IPS-18a (cell line): Measurements from ENCODE around the gene NAA20.
"Not testable (repeated sequence)": the region's sequence is repeated elsewhere in the genome, so short reads cannot be mapped to it uniquely, and the experiment has no call there.

ENCODE experiments used
- H3K27ac ChIP-seq: one replicate; pipeline ENCODE4 v1.5.1; 2013; ENCODE audit warnings: low read length
- H3K27me3 ChIP-seq: one replicate; pipeline ENCODE4 v1.6.1; 2013; ENCODE audit warnings: mild to moderate bottlenecking, low read length; ENCODE audit not compliant: control insufficient read depth, insufficient read depth
- H3K36me3 ChIP-seq: one replicate; pipeline ENCODE4 v1.6.1; 2013; ENCODE audit warnings: low read depth, low read length; ENCODE audit not compliant: control insufficient read depth
- H3K4me1 ChIP-seq: one replicate; pipeline ENCODE4 v1.6.1; 2013; ENCODE audit warnings: low read depth, low read length; ENCODE audit not compliant: control insufficient read depth
- H3K4me3 ChIP-seq: one replicate; pipeline ENCODE4 v1.5.1; 2013; ENCODE audit warnings: low read length
- H3K9ac ChIP-seq: one replicate; pipeline ENCODE4 v1.6.1; 2013; ENCODE audit warnings: mild to moderate bottlenecking, low read length, moderate library complexity
- H3K9me3 ChIP-seq: one replicate; pipeline ENCODE4 v1.6.1; 2013; ENCODE audit warnings: low read depth, low read length; ENCODE audit not compliant: control insufficient read depth

The NAA20 gene

DNA sequence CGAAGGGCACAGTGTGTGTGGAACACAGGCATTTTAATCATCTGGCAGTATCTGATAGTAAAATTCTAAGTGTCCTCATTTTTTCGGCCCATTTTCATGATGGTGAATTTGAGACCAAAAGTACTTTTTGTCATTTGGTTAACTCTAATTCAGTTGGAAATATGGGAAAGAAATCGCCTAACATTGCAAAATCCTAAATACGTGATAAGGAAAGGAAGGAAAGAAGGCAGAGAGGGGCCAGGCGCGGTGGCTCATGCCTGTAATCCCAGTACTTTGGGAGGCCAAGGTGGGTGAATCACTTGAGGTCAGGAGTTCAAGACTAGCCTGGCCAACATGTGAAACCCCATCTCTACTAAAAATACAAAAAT lies 13.2 kb upstream of the NAA20 start:
- not testable (repeated sequence) for H3K4me3 ChIP-seq, H3K27ac ChIP-seq, H3K36me3 ChIP-seq, H3K9ac ChIP-seq, H3K27me3 ChIP-seq, H3K9me3 ChIP-seq, H3K4me1 ChIP-seq

DNA sequence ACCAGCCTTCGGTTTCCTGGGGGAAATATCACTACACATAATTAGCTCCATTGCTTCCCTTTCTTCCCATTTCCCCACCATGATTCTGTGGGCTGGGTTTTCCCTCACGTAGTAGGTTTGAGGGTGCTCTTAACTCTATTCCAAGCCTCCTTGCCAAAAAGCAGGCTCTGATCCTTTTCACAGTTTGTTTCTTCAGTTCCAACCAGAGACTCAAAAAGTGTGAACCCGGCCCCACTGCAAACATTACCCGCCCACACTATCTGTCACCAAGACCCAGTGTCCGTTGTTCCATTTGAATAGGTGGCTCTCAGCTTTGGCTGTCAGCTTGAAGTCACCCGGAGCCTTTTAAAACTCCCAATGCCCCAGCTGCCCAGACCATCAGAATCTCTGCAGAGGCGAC lies 11.8 kb upstream of the NAA20 start:
- H3K4me3 ChIP-seq: no peak overlapping the region
- no peaks in the 10 kb centered on the region for H3K36me3 ChIP-seq
- no peaks in the 10 kb centered on the region for H3K9me3 ChIP-seq
- H3K9ac ChIP-seq: no peak overlapping the region
- no peaks in the 10 kb centered on the region for H3K4me1 ChIP-seq
- H3K27ac ChIP-seq: no peak overlapping the region
- no peaks in the 10 kb centered on the region for H3K27me3 ChIP-seq

DNA sequence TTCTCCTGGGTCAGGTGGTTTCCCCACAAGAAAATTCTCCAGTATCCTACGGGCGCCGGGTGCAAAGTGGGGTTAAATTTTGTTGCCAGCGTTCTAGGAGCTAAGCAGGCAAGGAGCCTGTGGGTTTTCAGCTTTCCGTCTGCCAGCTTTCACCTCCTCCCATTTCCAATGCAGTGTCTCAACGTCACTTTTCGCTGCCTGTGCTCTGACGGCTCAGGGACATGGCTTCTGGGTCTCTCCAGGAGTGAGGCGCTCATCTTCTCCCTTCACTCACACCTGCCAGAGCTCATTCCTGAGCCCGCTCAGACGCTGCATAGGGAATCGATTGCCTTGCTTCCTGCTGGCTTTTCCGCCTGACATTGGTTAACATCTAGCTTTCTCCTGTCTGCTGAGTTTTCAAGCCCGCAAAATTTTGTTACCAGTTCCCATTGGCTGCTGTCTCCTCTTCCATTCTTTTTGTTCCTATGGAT lies 7.3 kb upstream of the NAA20 start:
- Histone ChIP-seq H3K9me3 (no peaks in the 10 kb centered on the region), H3K9ac (no peak overlapping the region), H3K4me3 (no peak overlapping the region), H3K27me3 (no peaks in the 10 kb centered on the region), H3K36me3 (no peaks in the 10 kb centered on the region), H3K4me1 (no peaks in the 10 kb centered on the region), H3K27ac (no peak overlapping the region)

DNA sequence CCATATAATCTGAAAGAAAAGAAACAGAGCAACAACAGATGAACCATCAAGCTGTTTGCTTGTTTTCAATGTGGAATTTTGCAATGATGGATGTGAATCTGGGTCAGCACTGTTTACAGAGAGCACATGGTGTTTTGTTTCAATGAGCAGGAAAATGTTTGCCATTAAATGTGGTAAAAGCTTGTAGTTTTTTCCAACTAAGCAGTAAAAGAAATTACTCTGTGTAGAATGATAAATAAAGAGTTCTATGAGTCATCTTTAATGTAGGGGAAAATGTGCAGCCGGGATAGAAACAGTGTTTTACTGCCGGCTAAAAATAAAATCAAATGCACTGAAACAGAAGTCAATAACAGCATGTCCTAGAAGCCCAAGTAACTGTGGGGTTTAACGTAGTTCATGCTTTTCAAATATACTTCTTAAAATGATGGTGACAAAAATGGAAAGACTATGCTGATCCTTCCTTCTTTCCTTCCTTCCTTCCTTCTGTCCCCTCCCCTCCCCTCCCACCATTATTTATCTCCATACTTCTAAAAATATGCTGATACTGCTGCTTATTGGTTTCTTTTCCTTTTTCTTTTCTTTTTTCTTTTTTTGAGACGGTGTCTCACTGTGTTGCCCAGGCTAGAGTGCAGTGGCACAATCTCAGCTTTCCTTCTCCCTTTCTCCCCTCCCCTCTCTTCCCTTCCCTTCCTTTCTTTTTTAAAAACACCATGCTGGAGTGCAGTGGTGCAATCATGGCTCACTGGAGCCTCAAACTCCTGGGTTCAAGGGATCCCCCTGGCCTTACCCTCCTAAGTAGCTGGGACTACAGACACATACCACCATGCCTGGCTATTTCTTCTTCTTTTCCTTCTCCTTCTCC lies 6.3 kb upstream of the NAA20 start:
- no peak overlapping the region for H3K27ac ChIP-seq
- H3K36me3 ChIP-seq: no peaks in the 10 kb centered on the region
- H3K27me3 ChIP-seq: no peaks in the 10 kb centered on the region
- H3K4me1 ChIP-seq: no peaks in the 10 kb centered on the region
- no peak overlapping the region for H3K4me3 ChIP-seq
- H3K9ac ChIP-seq: no peak overlapping the region
- H3K9me3 ChIP-seq: no peaks in the 10 kb centered on the region

DNA sequence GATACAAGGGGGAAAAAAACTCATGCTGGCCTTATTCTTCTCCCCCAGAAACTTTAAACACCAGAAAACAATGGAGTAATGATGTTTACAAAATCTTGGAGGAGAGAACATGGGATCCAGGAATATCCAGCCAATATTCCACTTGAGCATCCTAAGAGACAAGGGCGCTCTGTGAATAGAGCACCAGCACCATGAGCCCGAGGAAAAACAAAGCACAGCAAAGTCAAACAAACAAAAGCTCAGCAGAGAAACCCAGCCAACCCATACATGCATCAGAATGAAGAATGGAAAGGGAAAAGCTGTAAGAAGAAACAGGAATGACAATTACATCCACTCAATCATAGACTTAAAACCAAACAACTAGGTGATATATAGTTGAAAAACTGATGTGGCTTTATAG lies 4.6 kb upstream of the NAA20 start:
- Histone ChIP-seq H3K36me3 (no peaks in the 10 kb centered on the region), H3K27me3 (no peaks in the 10 kb centered on the region), H3K9me3 (no peaks in the 10 kb centered on the region), H3K4me3 (no peak overlapping the region), H3K9ac (no peak overlapping the region), H3K27ac (no peak overlapping the region), H3K4me1 (no peaks in the 10 kb centered on the region)

DNA sequence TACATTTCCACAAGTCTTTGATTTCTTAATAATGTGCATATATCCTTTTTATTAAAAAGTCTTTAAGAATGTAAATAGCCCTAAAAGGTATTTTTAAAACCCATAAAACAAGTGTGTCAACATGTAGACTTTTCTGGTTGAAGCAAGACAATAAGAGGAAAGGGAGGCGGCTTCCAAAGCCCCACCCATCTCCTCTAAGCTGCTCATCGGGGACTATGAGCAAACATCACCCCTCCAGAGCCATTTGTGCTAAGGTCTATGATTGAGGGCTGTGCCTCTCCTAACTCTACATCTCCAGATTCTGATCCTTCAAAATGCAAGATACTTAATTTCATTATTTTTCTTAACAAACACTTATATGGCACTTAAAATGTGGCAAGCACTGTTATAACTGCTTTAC lies 2.5 kb upstream of the NAA20 start:
- no peak overlapping the region for H3K27ac ChIP-seq
- no peak overlapping the region for H3K9ac ChIP-seq
- peaks cover 4% of the 10 kb centered on the region for H3K4me1 ChIP-seq
- no peaks in the 10 kb centered on the region for H3K27me3 ChIP-seq
- no peak overlapping the region for H3K4me3 ChIP-seq
- no peaks in the 10 kb centered on the region for H3K9me3 ChIP-seq
- H3K36me3 ChIP-seq: no peaks in the 10 kb centered on the region

DNA sequence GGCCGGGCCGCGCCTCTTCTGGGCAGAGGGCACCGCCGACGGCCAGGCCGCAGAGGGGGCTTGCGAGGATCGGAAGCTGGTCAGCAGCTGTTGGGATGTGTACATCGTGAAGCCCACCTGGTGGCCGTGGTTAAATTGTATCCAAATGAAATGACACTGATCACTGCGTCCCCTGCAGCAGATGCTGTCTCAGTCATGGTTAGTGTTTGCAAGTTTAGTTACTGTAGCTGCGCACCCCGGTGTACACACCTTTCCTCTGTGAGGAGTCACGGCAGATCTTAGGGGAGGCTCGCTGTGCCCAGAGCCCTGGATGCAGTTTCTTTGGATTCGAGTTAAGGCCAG lies 653 bp downstream of the NAA20 start:
- no peaks in the 10 kb centered on the region for H3K9me3 ChIP-seq
- H3K27me3 ChIP-seq: no peaks in the 10 kb centered on the region
- H3K4me3 ChIP-seq: peak overlapping the region; percentile 92
- H3K27ac ChIP-seq: no peak overlapping the region
- H3K36me3 ChIP-seq: no peaks in the 10 kb centered on the region
- H3K4me1 ChIP-seq: peaks cover 4% of the 10 kb centered on the region
- H3K9ac ChIP-seq: peak overlapping the region; percentile 72

DNA sequence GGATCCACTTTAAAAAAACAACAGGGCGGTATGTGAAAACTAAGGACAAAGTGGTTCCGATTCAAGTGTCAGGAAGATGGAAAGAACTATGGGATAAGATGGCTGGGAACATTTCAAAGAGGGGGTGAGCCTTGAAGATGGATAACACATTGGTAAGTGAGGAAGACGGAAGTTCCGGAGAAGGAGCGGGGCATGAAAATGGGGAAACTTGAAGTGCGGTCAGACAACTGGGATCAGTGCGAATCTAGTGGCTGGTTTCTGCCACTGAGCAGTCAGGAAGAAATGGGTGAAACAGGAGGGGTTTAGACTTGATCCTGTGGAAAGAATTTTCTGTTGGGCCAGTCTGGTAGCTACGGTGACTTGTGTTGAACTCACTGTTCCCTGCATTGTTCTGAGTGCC lies 1.2 kb downstream of the NAA20 start:
- H3K9me3 ChIP-seq: no peaks in the 10 kb centered on the region
- no peaks in the 10 kb centered on the region for H3K27me3 ChIP-seq
- peak overlapping the region; percentile 92 for H3K4me3 ChIP-seq
- H3K9ac ChIP-seq: peak overlapping the region; percentile 72
- H3K27ac ChIP-seq: no peak overlapping the region
- H3K36me3 ChIP-seq: peaks cover 1% of the 10 kb centered on the region
- peaks cover 4% of the 10 kb centered on the region for H3K4me1 ChIP-seq

DNA sequence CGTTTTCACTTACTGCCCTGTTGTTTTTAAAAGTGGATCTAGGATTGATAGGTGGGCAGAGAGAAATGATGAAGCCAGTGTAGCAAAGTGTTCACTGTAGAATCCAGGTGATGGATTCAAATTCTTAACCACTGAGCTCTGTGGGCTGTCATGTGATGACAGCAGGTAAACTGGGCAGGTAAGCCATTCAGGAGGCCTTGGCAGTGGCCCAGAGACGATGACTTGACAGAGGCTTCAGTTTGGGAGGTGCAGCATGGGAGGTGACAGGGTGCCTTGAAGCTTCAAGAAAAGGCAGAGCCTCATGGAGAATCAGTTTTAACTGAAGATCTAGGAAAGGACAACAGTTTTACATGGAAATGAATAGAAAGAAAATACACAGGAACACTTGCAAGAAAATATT lies 2.0 kb downstream of the NAA20 start:
- H3K9me3 ChIP-seq: no peaks in the 10 kb centered on the region
- peaks cover 3% of the 10 kb centered on the region for H3K36me3 ChIP-seq
- peaks cover 4% of the 10 kb centered on the region for H3K4me1 ChIP-seq
- no peak overlapping the region for H3K27ac ChIP-seq
- H3K4me3 ChIP-seq: no peak overlapping the region
- no peak overlapping the region for H3K9ac ChIP-seq
- H3K27me3 ChIP-seq: no peaks in the 10 kb centered on the region

DNA sequence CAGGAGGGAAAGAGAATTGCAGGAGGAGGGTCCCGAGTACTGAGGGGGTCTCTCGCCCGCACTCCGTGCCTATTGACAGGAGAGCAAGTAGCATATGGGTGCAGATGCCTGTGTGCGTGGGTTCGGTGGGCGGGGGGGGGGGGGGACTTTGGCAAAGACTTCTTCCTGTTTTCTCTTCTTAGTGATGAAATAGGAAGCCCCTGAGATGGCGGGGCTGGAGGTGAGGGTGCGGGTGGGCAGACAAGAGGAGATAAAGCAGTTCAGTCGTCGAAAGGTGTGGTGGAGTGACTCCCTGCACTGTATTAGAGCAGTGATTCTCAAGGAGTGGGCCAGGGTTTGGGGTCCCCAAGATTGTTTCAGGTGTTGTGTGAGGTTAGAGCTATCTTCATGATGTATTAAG lies 3.7 kb downstream of the NAA20 start:
- H3K27me3 ChIP-seq: no peaks in the 10 kb centered on the region
- H3K27ac ChIP-seq: no peak overlapping the region
- peaks cover 4% of the 10 kb centered on the region for H3K4me1 ChIP-seq
- H3K9me3 ChIP-seq: no peaks in the 10 kb centered on the region
- no peak overlapping the region for H3K9ac ChIP-seq
- H3K36me3 ChIP-seq: peaks cover 3% of the 10 kb centered on the region
- H3K4me3 ChIP-seq: no peak overlapping the region

DNA sequence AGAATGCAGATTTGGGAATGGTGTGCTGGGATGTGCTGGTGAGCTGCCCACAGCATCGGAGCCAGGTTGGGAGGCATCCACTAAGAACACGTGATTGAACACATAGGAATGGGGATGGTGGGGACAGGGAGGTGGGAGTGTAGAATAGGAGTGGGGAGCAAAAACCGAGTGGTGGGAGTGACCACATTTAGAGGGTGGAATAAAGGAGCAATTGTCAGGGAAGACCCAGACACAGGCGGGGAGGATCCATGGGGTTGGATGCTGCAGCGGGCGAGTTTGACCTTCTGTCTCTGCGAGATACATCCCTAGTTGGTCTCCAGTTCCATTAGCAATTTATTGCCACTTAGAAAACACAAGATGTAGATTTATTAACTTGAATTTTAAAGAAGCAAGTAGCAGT lies 4.7 kb downstream of the NAA20 start:
- H3K27me3 ChIP-seq: no peaks in the 10 kb centered on the region
- no peak overlapping the region for H3K27ac ChIP-seq
- H3K9me3 ChIP-seq: no peaks in the 10 kb centered on the region
- peaks cover 7% of the 10 kb centered on the region for H3K36me3 ChIP-seq
- H3K4me3 ChIP-seq: no peak overlapping the region
- H3K4me1 ChIP-seq: peaks cover 4% of the 10 kb centered on the region
- H3K9ac ChIP-seq: no peak overlapping the region

DNA sequence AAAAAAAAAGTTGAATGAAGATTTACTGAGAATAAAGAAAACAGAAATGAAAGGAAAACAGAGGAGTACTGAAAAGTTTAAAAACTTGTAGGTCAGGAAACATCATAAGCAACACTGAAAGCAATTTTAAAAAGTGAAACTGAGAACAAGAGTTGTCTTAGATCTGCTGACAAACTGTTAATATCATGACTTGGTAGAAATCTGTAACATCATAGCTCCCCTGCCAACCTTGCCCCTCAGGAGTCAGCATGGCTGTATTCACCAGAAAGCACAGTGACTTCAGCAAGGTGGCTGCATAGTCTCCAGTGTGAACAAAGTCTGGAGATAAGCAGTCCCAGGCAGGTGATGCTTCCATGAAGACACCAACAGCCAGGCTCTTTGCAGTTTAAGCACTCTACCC lies 5.3 kb downstream of the NAA20 start:
- Histone ChIP-seq H3K4me3 (no peak overlapping the region), H3K9ac (no peak overlapping the region), H3K36me3 (peaks cover 14% of the 10 kb centered on the region), H3K9me3 (no peaks in the 10 kb centered on the region), H3K4me1 (peaks cover 4% of the 10 kb centered on the region), H3K27me3 (no peaks in the 10 kb centered on the region), H3K27ac (no peak overlapping the region)
